Heart right ventricle (tissue), 16 donors: ENCODE measurements around the gene CPLANE1. TPM values are rescaled to one million over a fixed set of nuclear protein-coding genes. Genes with fewer than 3 reads are reported as not detected.

Experiments
- ATAC-seq, 8 donors: fragments of 200-7000 bp; cut with Tn5 transposase; one replicate each; pipeline ENCODE4 v1.9.1; 2020; ENCODE audit warnings: mild to moderate bottlenecking in 8 of 8, moderate library complexity in 8 of 8, moderate number of reproducible peaks in 1 of 8
- DNase-seq, 2 donors: peaks; one replicate each; pipeline ENCODE4 v3.0.0-alpha.2; 2020
- H3K27ac ChIP-seq, 10 donors: fragments of 200-600 bp; sonication (generic) in 2 of 10; one replicate each; pipeline versions ENCODE4 v1.5.0 to v1.8.0; 2020 to 2022; ENCODE audit warnings: mild to moderate bottlenecking in 3 of 10
- H3K27me3 ChIP-seq, 7 donors: fragments of 200-600 bp; one replicate each; pipeline ENCODE4 v1.8.0; 2021 to 2022; ENCODE audit warnings: mild to moderate bottlenecking in 2 of 7
- H3K36me3 ChIP-seq, 9 donors: fragments of 200-600 bp; sonication (generic) in 1 of 9; one replicate each; pipeline versions ENCODE4 v1.5.0 to v1.8.0; 2020 to 2022; ENCODE audit warnings: mild to moderate bottlenecking in 2 of 9
- H3K4me1 ChIP-seq, 9 donors: fragments of 200-600 bp; sonication (generic) in 1 of 9; one replicate each; pipeline versions ENCODE4 v1.5.0 to v1.8.0; 2020 to 2022; ENCODE audit warnings: mild to moderate bottlenecking in 4 of 9
- H3K4me3 ChIP-seq, 10 donors: fragments of 200-600 bp; sonication (generic) in 2 of 10; one replicate each; pipeline versions ENCODE4 v1.5.0 to v1.8.0; 2020 to 2022; ENCODE audit warnings: mild to moderate bottlenecking in 7 of 10, moderate library complexity in 2 of 10
- H3K9me3 ChIP-seq, 11 donors: fragments of 200-600 bp in 10 of 11; sonication (generic) in 2 of 11; one replicate each; pipeline versions ENCODE4 v1.5.0 to v1.8.0; 2013 to 2022; ENCODE audit warnings: mild to moderate bottlenecking in 2 of 11, control low read depth in 1 of 11, moderate library complexity in 1 of 11
- WGBS, 2 donors: extraction: QIAGEN DNeasy Blood & Tissue Kit; methylation state at CpG; one replicate each; pipeline ENCODE4 v1.1.7; 2013; ENCODE audit warnings: inconsistent platforms in 1 of 2; 5-methylcytosine and 5-hydroxymethylcytosine counted together
- intact Hi-C, 10 donors: fragments of 100-400 bp; cut with DNase I; formaldehyde crosslinking; loops; one replicate each; pipeline versions ENCODE4 v1.11.1 to v1.14.2; 2022
- polyA plus RNA-seq, 2 donors: library from polyadenylated mRNA; stranded (reverse); fragments of 200-250 nt; gene quantifications; one replicate each; pipeline ENCODE4 v1.2.3, GENCODE V29; 2013
- total RNA-seq, 10 donors: library from RNA; stranded (reverse); fragmentation: NEBNext Ultra II Directional in 3 of 10; extraction: Animal tissue kit (Norgen Biotek cat#: 25700) in 3 of 10; gene quantifications; one replicate each; pipeline versions ENCODE4 v1.2.1 to v1.2.4, GENCODE V29; 2021 to 2023
- TF ChIP-seq, protein P1 (sequence below), 9 donors: fragments of 200-600 bp; sonication (generic) in 2 of 9; IDR thresholded peaks; one replicate each; pipeline versions ENCODE4 v1.5.0 to v1.8.0; 2021 to 2022; ENCODE audit warnings: antibody characterized with exemption in 9 of 9, mild to moderate bottlenecking in 5 of 9, moderate library complexity in 1 of 9
- donor health status: Arrhythmogenic right ventricular cardiomyopathy.
- donor health status: ischemic (EF 13 %, LVEDD 7.1; RV severe dilation, severe dysfunction).
- donor health status: healthy with polysubstance abuse.
- donor health status: DM: no; HTN: yes; CAD: no.
- donor health status: DM: no; HTN: no; CAD: no.
- donor health status: ischemic (EF 25% LVEDD 6.9; RV normal size, moderate dysfunction).
- donor health status: ischemic (EF 25% LVEDD 5.7; RV mildly dilated, moderate dysfunction).
- donor health status: healthy.
- donor health status: DM: yes; HTN: yes; CAD: no.
- donor health status: Ischemic cardiomyopathy.
- donor health status: ischemic (EF 35%, LVEDD 5.7; RV mildly dilated, moderate dysfunction).
- donor health status: nonischemic (EF 11% LVEDD 7.7; RV severe dilation, severe dysfunction).
- donor health status: DM: yes; HTN: yes; CAD: no.
- donor health status: PGD.
- donor health status: ischemic (EF 29% LVEDD 5.4; RV normal size, mild dysfunction).
- donor health status: nonischemic (EF 23%, LVEDD 6.1; RV moderate dilation, normal function).

Gene CPLANE1
- total and polyA plus RNA-seq, 12 donors = 1.4 to 13.5 (median 9.5) TPM

DNA sequence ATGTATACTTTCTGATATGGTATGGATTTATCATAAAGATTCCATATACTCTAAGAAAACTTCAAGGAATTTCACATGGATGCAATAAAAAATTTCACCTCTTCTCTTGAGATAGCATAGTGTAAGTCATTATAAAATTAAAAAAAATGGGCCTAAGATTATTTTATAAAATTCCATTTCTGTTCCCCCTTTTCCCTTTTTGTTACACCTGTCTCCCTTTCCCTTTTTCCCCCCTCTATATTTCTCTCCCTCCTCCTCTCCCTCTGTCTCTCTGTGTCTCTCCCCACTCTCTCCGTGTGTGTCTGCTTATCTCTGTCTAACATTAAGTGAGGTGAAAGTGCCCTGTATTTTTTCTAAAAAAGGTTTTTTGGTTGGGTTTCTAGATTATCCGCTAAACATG lies 192.4 kb downstream of the CPLANE1 start:
- no peaks in the 10 kb centered on the region for H3K4me1 ChIP-seq
- WGBS, 2 donors = 75 to 78% methylated on average over 2 of the region's 2 CpGs
- TF ChIP-seq, protein P1, sequence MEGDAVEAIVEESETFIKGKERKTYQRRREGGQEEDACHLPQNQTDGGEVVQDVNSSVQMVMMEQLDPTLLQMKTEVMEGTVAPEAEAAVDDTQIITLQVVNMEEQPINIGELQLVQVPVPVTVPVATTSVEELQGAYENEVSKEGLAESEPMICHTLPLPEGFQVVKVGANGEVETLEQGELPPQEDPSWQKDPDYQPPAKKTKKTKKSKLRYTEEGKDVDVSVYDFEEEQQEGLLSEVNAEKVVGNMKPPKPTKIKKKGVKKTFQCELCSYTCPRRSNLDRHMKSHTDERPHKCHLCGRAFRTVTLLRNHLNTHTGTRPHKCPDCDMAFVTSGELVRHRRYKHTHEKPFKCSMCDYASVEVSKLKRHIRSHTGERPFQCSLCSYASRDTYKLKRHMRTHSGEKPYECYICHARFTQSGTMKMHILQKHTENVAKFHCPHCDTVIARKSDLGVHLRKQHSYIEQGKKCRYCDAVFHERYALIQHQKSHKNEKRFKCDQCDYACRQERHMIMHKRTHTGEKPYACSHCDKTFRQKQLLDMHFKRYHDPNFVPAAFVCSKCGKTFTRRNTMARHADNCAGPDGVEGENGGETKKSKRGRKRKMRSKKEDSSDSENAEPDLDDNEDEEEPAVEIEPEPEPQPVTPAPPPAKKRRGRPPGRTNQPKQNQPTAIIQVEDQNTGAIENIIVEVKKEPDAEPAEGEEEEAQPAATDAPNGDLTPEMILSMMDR (IDR thresholded peaks at IDR 0.05) = no peak
- intact Hi-C loops = loop anchor here in 1 of 10 donors (10.0 kb wide), 1 partner anchor 118 kb away; no protein-coding TSS in a partner anchor
- no peaks in the 10 kb centered on the region for H3K9me3 ChIP-seq
- H3K36me3 ChIP-seq = peaks cover 0 to 100% (median 60%) of the 10 kb centered on the region in 9 donors
- no peaks in the 10 kb centered on the region for H3K27me3 ChIP-seq
- no peak for ATAC-seq
- no peak overlapping the region for H3K27ac ChIP-seq
- no peak for DNase-seq
- H3K4me3 ChIP-seq = no peak overlapping the region

Other genes starting within 250 kb of the CPLANE1 start
- 10 to 100 TPM; 10.4 to 16.0 (median 13.9) TPM for gene NUP155, start 121.7 kb upstream of the CPLANE1 start, total RNA-seq
- gene NUP155, start 121.7 kb upstream of the CPLANE1 start, polyA plus RNA-seq = 1 to 10 TPM; 2.2 to 4.2 TPM
- 10 to 100 TPM; 13.6 to 26.0 (median 18.4) TPM for gene WDR70, start 129.9 kb upstream of the CPLANE1 start, total RNA-seq
- gene WDR70, start 129.9 kb upstream of the CPLANE1 start, polyA plus RNA-seq = 10 to 100 TPM in 1 of 2 donors, 1 to 10 TPM in 1; 9.2 to 24.7 TPM